Common myeloid progenitor, CD34-positive (primary cell): ENCODE data around the gene SLTM.
"Not testable (repeated sequence)": the region's sequence is repeated elsewhere in the genome, so short reads cannot be mapped to it uniquely, and the experiment has no call there.

Source experiments
- CTCF ChIA-PET: fragments of 350-600 bp; sonication (Branson Sonifier 250); formaldehyde crosslinking; loops from one replicate; lab custom pipeline; 2021; ENCODE audit warnings: antibody characterized with exemption; lab: Charles Lee
- POLR2A ChIA-PET: fragments of 350-600 bp; sonication (Branson Sonifier 250); formaldehyde crosslinking; loops from one replicate; lab custom pipeline; 2021; ENCODE audit warnings: antibody characterized with exemption; lab: Charles Lee
- DNase-seq, 3 donors: peaks; one replicate each; pipeline versions ENCODE4 v3.0.0 to v3.0.0-alpha.2; 2013
- H3K27ac ChIP-seq, 2 experiments: 1 replicate in 1 of 2; 2 replicates in 1 of 2; pipeline ENCODE4 v1.7.0; 2013; ENCODE audit warnings: inconsistent platforms in 2 of 2, low read length in 2 of 2, mild to moderate bottlenecking in 2 of 2, low read depth in 1 of 2, moderate library complexity in 1 of 2; ENCODE audit not compliant: severe bottlenecking in 2 of 2, insufficient read depth in 1 of 2, poor library complexity in 1 of 2
- H3K27me3 ChIP-seq, 5 experiments: replicated peaks in 2 of 5; 1 replicate in 3 of 5; 2 replicates in 2 of 5; pipeline versions ENCODE4 v1.6.1 to v1.7.0; 2013; ENCODE audit warnings: low read length in 4 of 5, mild to moderate bottlenecking in 2 of 5, moderate library complexity in 2 of 5, inconsistent platforms in 1 of 5; ENCODE audit not compliant: insufficient read depth in 5 of 5, control insufficient read depth in 4 of 5
- H3K36me3 ChIP-seq, 4 experiments: 1 replicate in 2 of 4; 2 replicates in 2 of 4; pipeline versions ENCODE4 v1.6.1 to v1.7.0; 2013; ENCODE audit warnings: low read length in 3 of 4, control low read depth in 1 of 4, mild to moderate bottlenecking in 1 of 4; ENCODE audit not compliant: control insufficient read depth in 4 of 4, insufficient read depth in 4 of 4
- H3K4me1 ChIP-seq, 4 experiments: 1 replicate in 3 of 4; 2 replicates in 1 of 4; pipeline versions ENCODE4 v1.6.1 to v1.7.1; 2013; ENCODE audit warnings: low read length in 3 of 4, mild to moderate bottlenecking in 3 of 4, control low read depth in 1 of 4, inconsistent platforms in 1 of 4, moderate library complexity in 1 of 4; ENCODE audit not compliant: control insufficient read depth in 4 of 4, insufficient read depth in 4 of 4; ENCODE audit errors: control extremely low read depth in 1 of 4
- H3K4me3 ChIP-seq, 7 experiments: 1 replicate in 4 of 7; 2 replicates in 3 of 7; pipeline versions ENCODE4 v1.5.1 to v1.7.0; 2013; ENCODE audit warnings: mild to moderate bottlenecking in 7 of 7, low read length in 6 of 7, moderate library complexity in 6 of 7, inconsistent platforms in 2 of 7, low read depth in 2 of 7, control low read depth in 1 of 7; ENCODE audit not compliant: insufficient read depth in 4 of 7, control insufficient read depth in 1 of 7; ENCODE audit errors: extremely low read depth in 1 of 7
- H3K9me3 ChIP-seq, 5 experiments: 1 replicate in 4 of 5; 2 replicates in 1 of 5; pipeline versions ENCODE4 v1.6.1 to v1.7.1; 2013; ENCODE audit warnings: low read length in 4 of 5, mild to moderate bottlenecking in 2 of 5, inconsistent platforms in 1 of 5, low read depth in 1 of 5, moderate library complexity in 1 of 5; ENCODE audit not compliant: control insufficient read depth in 4 of 5, insufficient read depth in 2 of 5; ENCODE audit errors: control extremely low read depth in 1 of 5
- WGBS: methylation state at CpG from one replicate; pipeline ENCODE4 v1.1.5; 2013; ENCODE audit not compliant: insufficient coverage; 5-methylcytosine and 5-hydroxymethylcytosine counted together

Gene SLTM

GRCh38 chr15:58833681-58834426, 99.6 kb downstream of the SLTM start:
- H3K4me3 ChIP-seq, CTCF ChIA-PET, H3K27me3 ChIP-seq, H3K9me3 ChIP-seq, H3K36me3 ChIP-seq, POLR2A ChIA-PET: not testable (repeated sequence)
- DNase-seq = peak; percentile 16 to 57 (median 21)
- Histone ChIP-seq H3K27ac (peak overlapping the region in 1 of 2 experiments; percentile 29), H3K4me1 (peaks cover 0 to 12% (median 7%) of the 10 kb centered on the region in 4 experiments)
- WGBS = 9% methylated on average over 5 of the region's 9 CpGs

GRCh38 chr15:58830556-58830955, 102.9 kb downstream of the SLTM start:
- DNase-seq = no peak
- POLR2A ChIA-PET = no interaction called here
- no peak overlapping the region for H3K27ac ChIP-seq
- CTCF ChIA-PET = interaction anchor here (0.6 to 1.4 kb wide), 2 partner anchors 9 to 59 kb away, joined by 3 to 4 read pairs; partner anchors contain the start of gene MINDY2
- no peak overlapping the region for H3K4me3 ChIP-seq
- H3K4me1 ChIP-seq = peaks cover 0 to 12% (median 7%) of the 10 kb centered on the region in 4 experiments
- 100% methylated on average over 2 of the region's 2 CpGs for WGBS
- no peaks in the 10 kb centered on the region for H3K9me3 ChIP-seq
- no peaks in the 10 kb centered on the region for H3K27me3 ChIP-seq
- H3K36me3 ChIP-seq = peaks cover 0 to 3% (median under 1%) of the 10 kb centered on the region in 4 experiments
